Activated gamma-delta T cell treated with anti-CD3 and anti-CD28 coated beads, Interleukin-2, amount 50 U/mL, for 16 hours (primary cell): ENCODE results near the gene GM2A.
"Not testable (repeated sequence)": the region's sequence is repeated elsewhere in the genome, so short reads cannot be mapped to it uniquely, and the experiment has no call there.

Experiments
- DNase-seq: peaks from one replicate; pipeline ENCODE4 v3.0.0-alpha.2; 2020; ENCODE audit warnings: low read depth

The GM2A gene

DNA sequence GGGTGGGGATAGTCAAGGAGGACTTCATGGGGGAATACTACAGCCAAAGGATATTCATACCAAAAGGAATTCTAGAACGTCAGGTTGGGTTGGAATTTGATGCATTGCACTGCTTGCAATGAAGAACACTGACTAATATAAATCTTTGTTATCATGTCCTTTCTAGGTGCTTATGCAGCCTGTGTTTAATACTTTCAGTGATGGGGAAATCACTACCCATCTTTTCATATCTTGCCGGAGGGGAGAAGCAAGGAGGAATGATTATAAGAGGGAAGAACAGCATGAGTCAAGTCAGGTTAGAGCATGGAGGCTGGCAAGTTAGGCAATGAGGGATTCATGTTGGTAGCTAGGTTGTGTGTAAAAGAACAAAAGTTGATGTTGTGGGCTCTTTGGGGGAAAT, 24.0 kb upstream of the GM2A start:
- DNase-seq, result no peak

DNA sequence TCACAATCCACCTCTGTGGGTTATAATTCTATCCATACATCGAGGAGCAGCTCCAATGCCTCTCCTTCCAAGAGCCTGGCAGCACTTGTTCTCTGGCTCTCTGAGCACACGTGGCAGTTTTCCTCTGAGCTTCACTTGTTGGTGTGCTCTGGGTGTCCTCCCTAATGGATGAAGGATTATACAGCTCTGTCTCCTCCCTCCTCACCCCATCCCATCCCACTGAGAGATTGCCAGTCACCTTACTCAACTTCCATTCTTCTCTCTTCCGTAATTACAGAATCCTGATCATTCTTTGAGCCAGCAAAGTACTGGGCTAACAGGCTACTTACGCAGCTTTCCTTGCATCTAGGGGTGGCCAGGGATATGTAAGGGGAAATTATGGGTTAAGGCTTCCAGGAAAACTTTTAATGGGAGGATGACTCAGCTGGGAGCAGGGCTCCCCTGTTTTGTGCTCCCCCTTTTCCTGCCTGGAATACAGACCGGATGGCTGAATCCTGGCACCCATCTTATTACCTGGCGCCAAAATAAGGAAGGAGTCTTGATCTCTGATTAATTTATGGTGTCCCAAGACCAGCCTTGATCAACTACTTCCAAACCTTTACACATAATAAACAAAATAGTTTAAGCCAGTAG, 22.8 kb upstream of the GM2A start:
- DNase-seq, result no peak

DNA sequence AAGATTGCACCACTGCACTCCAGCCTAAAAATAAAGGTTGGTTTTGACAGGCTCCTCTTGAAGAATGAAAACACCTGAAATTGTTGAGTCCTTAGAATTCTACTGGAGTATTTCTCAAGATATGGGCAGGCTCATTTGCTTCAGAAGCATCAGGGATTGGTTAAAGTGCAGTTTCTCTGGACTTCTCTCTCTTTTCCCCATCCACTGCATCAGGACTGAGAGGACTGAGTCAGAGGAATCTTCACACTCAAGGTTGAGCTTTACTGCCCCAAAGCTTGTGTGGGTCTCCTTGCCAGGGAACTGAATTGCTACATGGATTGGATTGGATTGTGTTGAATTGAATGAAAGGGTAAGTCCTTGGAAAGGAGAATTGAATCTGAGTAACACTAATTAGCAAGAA, 21.6 kb upstream of the GM2A start:
- DNase-seq, result no peak

DNA sequence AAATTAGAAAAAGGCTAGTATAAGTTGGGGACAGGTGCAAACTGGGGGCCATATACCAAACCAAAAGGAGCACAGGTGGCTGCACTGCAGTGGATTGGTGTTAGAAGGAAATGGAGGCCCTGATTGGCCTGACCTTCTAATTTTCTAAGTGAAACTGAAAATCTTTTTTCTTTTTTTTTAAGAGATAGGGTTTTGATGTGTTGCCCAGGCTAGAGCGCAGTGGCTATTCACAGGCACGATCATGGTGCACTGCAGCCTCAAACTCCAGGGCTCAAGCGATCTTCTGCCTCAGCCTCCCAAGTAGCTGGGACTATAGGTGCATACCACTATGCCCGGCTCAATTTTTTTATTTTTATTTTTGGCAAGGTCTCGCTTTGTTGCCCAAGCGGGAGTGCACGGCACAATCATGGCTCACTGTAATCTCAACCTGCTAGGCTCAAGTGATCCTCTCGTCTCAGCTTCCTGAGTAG, 19.3 kb upstream of the GM2A start:
- no peak for DNase-seq

DNA sequence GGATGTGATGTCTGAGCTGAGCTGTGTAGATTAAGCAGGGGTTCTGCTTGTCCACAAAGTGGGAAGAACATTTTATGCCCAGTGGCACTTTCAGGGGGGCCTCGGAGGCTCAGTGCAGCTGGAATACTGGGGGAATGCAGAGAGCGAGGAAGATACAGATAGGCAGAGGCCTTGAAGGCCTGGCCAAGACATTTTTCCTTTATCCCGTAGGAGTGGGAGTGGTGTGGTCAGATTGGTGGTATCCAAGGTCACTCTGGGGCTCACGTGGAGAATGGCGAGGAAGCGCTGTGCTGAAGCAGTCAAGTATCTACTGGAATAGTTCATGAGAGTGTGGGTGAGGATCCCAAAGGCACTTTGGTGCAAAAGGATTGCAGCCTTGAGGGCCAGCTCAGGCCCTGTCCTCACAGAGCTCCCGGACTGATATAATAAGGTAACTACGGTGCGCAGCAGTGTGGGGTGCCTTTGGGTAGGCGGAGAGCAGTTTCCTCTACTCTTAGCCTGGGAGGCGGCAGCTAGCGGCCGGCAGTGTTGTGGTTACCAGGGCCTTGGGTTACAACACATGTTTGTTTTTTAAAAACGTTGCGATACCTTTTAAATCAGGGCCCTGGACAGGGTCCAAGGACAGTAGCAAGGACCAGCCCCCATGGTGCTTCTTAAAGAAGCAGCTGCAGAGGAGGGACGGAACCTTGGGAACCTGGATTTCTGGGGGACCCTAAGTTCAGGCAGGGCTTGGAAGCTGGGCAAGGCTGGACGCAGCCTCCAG, 18.3 kb upstream of the GM2A start:
- DNase-seq, result no peak

DNA sequence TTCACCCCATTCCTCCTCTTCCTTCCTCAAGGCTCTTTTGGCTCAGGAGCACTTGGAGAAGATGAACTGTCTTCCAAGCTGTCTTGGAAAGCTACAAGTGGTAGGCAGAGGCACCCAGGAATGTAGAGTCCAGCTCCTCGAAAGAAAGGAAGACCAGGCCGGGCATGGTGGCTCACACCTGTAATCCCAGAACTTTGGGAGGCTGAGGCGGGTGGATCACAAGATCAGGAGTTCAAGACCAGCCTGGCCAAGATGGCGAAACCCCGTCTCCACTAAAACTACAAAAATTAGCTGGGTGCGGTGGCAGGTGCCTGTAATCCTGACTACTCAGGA, 17.8 kb upstream of the GM2A start:
- not testable (repeated sequence) for DNase-seq

DNA sequence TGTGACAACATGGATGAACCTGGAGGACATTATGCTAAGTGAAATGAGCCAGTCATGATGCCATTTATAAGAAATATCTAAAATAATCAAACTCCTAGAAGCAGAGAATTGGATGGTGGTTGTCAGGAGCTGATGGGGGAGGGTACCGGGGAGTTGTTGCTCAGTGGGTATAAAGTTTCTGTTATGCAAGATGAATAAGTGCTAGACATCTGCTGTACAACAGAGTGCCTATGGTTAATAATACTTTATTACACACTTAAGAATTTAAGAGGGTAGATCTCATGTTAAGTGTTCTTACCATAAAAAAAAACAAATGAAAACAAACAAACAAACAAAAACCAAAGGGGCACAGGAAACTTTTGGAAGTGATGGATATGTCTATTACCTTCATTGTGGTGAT, 16.1 kb upstream of the GM2A start:
- no peak for DNase-seq

DNA sequence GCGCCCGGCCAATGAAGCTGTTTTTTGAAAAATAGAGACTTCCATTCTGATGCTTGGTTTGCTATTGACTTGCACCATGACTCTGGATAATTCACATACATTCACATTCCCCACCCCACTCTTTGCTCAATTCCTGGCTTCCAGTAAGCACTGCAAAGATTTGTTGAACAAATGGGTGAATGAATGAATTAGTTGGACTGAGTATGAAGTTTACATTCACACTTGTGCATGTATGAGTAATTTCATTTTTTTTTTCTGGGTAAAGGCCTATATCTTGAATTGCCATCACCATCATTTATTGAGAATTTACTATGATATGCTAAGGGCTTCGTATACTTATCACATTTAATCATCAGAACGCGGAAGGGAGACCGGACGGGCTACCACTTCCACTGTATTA, 15.3 kb upstream of the GM2A start:
- DNase-seq, result no peak

DNA sequence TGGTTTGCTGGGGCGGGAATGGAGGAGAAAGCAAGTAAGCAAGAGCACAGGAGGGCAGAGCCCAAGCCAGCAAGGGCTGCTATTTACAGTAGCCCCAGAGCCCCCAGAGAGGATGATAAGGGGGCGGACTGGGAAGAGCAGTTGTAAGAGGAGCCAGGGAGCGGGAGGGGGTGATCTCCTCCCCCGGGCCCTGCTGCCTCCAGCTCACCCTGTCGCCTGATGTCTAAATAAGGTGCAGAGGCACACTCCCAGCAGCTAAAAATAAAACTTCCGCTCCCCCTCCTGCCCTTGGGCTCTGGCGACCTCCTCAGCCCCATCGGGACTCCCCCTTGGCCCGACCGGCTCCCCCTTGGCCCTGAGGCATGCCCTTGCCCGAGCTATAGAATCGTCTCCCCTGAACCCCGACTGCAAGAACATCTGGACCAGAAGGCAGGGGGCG, 14.7 kb upstream of the GM2A start:
- no peak for DNase-seq

DNA sequence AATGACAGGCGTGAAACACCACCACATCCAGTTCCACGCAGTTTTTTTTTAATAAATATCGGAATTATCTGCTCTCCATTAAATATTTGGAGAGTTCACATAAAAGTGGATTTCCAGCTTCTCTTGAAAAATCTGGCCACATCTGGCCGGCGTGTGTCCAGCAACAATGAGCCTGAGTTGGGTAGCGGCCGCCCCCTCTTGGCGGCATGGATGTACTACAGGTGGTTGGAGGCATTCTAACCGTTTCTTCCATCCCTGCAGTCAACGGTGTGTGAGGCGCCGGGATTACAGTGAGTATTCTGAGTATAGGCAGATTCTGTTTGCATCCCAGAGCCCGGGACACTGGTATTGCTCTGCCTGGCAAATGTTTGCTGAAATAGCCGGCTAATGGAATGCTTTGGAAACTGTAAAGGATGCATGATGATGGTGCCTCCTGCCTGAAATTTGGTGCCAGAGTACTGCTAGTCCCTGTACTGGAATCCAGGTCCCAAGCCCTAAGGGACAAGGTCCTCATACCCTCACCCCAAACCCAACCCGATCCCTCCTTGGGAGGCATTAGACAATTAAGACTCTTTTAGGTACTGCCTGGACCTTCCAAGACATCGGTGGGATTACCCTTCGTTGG, 13.6 kb upstream of the GM2A start:
- peak; percentile 42 for DNase-seq

DNA sequence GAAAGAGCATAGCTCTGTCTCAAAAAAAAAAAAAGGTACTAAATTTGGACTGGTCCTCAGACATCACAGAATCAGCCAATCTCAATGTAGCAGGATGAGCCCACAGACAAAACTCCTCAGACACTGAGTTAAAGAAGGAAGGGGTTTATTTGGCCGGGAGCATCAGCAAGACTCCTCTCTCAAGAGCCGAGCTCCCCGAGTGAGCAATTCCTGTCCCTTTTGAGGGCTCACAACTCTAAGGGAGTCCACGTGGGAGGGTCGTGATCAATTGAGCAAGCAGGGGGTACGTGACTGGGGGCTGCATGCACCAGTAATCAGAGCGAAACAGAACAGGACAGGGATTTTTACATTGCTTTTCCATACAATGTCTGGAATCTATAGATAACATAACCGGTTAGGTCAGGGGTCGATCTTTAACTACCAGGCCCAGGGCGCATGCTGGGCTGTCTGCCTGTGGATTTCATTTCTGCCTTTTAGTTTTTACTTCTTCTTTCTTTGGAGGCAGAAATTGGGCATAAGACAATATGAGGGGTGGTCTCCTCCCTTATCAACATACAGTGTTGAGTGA, 12.6 kb upstream of the GM2A start:
- not testable (repeated sequence) for DNase-seq

DNA sequence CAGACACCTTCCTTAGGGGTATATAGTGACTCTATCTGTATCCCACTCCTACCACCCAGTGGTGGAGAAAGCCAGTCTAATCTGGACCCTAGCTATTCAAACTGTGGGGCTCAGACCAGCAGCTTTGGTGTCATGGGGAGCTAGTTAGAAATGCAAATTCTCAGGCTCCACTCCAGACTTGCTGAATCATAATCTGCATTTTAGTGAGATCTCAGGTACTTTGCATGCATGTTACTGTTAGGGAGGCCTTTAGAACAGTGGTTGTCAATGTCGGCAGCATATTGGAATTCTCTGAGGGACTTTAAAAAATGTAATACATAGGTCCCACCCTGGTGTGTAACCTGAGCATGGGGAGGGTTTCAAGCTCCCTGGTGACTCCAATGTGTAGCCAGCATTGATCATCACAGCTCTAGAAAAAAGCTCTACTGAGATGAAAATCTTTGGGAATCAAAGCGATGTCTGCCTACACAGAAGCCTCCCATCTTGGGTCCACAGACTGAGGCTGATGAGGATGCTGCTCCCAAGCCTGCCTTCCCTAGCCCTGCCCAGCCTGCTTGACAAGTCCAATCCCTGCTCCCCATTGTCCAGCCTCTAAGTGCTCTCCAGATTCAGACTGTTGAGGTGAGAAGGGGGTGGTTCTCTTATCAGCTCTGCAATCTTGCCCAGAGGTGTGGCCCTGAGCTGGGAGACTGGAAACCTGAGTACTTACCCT, 11.9 kb upstream of the GM2A start:
- DNase-seq, result no peak

DNA sequence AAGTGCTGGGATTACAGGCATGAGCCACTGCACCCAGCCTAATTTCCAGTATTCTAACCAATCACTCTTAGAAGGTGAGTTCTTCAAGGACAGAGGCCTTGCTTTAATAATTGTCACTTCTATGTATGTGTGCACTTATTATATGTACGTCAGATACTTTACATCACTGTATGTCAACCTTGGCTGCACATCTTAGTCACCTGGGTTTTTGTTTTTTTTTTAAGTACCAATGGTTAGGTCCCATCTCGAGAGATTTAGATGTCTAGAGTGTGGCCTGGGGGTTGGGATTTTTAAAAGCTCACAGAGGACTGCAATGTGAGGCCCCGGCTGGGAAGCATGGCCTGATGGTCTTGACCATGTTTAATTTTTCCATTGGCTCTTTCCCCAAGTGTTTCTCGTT, 9.9 kb upstream of the GM2A start:
- DNase-seq, result no peak

DNA sequence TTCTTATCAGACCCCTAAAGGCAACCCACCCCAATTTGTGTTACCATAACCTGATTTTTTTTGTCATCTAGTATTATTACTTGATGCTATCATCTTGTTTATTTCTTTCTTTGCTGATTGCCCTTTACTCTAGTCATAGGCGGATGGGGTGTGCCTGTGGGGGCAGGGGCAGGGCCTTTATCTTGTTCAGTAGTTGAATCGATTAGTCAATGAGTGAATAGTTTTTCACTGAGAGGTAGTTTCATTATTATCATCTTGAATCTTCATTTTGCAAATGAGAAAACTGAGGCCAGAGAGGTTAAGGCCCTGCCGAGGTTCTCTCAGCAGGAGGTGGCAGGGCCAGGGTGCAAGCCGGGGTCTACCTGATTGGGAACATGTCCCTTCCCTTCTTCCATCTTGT, 9.4 kb upstream of the GM2A start:
- no peak for DNase-seq

DNA sequence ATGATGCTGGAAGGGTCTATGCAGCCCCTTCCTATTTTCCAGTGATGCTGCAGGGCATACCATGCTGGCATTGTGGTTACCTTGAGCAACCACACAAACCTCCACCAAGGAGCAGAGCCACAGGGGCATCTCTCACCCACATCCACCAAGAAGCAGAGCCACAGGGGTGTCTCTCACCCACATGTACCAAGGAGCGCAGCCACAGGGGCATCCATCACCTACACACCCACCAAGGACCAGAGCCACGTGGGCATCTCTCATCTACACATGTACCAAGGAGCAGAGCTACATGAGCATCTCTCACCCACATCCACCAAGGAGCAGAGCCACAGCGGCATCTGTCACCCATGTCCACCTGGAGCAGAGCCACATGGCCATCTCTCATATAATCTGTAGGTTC, 8.8 kb upstream of the GM2A start:
- no peak for DNase-seq

DNA sequence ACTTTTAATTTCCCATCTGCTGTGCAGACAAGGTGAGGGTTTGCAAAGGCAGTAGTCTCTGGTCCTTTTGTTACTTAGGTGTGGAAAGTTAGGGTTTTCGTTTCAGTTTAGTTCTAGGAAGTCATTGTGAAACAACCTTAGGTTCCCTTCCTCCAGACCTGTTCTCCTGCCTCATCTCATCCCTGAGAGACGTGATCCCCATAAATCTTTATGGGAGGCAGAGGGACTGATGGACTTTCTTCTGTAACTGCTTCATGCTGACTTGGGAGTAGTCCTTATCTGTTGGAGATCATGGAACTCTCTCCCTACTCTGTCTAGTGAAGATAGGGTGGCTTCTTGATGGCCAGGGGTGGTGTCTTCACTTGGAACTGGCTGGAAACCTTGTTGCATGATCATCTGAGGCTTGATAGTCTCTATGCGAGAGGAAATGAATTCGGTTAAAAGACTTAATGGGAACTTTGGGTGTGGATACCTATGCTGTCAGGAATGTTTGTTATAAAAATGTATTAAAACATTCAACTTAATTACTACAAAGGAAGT, 7.2 kb upstream of the GM2A start:
- no peak for DNase-seq

DNA sequence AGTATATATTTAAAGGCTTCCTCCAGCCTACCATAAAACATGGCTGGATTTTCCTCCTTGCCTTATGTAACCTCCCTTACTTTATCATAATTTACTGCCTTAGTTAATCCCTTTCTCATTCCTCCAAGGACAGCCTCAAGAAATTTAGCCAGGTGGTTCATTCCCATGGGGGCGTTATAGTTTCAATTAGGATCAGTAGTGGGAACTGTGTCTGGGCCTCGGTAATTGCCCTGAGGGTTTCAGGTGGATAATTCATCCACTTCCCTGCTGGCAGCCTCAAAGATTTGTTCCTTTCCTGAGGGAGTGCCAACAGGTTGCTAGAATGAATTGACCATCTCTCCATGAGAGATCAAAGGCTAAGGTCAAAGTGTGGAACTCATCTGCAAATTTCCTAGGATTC, 4.3 kb upstream of the GM2A start:
- DNase-seq, result no peak

DNA sequence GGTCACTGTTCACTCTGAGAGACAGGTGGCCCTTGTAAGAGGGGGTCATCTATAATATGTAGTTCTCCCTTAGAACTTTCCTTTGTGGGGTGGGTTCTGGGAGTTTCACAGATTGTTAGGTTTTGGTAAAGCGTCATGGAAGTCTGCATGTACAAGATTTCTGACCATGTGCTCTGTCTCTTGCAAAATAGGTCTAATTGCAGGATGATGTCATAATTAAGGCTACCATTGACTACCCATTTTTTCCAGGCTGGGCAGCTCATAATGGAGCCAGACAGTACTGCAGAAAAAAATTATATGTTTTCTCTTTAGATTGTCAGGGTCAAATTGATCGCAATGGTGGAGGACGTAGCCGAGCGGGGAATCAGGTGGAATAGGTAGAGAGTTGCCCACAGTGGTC, 3.7 kb upstream of the GM2A start:
- no peak for DNase-seq

DNA sequence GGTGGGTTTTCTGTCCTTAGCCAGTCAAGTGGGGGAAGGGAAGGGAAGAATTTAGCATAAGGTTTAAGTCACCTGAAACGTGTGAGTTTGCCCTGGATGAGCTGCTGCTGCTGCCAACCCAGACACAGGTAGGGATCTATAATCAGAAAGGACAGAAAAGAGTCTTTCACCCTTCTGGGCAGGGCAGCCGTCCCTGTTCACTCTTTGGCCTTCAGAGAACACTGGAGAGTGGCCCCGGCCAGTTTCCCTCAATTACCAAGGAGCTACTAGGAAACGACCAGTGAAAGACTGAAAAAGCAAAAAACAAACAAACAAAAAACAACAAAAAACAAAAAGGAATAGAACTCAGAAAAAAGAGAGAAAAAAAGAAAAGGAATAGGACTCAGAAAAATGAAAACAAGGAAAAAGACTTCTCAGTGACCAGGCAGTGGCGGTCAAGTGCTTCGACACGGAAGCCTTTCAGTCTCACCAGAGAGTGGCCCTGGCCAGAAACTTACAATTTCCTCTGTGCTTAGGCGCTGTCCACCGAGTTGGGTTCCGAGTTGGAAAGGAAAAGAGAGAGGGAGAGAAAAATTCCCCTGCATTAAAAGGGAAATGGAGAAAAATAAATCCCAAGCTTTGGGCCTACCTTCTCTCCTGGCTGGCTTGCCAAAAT, 2.5 kb upstream of the GM2A start:
- no peak for DNase-seq

DNA sequence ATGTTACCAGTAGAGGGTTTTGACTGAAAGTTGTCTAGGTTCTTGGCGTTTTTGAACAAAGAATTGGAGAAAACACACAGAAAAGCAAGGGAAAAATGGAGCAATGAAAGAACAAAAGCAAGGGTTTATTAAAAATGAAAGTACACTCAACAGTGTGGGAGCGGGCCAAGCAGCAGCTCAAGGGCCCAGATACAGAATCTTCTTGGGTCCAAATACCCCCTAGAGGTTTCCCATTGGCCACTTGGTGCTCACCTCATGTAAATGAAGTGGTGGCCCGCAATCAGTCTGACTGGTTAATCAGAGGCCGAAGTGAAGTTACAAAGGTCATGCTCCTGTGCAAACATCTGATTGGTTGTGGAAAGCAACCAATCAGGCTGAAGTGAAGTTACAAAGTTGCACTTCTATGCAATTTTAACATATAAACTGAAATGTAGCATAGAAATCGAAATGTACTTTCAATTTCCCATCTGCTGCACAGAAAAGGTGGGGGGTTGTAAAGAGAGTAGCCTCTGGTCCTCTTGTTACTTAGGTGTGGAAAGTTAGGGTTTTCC, 1.9 kb upstream of the GM2A start:
- DNase-seq, result no peak

DNA sequence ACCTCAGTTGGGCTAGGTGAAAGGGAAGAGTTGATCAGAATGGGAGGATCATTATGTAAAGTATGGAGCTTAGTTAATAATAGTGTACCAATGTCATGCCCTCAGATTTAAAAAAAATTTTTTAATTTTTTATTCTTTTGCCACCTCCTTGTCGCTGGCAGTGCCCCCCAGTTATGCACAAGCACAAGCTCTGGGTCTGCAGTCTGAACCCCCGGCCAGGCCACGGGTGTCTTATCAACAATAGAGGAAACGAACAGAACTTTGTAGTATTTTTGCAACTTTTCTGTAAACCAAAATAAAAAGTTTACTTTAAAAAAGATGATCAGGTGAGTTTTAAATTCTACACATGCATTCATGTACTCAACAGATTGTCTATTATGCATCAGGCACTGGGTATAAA, 1.4 kb upstream of the GM2A start:
- DNase-seq, result no peak

DNA sequence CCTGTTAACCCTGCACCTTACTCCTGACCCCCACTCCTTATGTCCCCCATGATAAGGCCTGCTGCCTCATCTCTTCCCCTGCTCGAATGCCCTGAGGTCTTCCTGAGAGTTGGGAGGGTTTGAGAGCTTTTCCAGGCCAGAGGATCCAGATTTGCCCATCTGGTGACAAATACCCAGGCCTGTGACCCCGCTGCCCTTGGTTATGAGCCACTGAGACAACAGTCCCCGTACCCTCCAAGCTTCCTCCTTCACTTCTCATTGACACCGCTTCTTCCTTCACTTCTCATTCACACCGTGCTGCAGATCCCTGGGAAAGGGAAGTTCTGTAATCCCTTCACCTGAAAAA, 593 bp downstream of the GM2A start:
- DNase-seq, result no peak
